GM12878 (cell line): ENCODE measurements around the gene IRF2. TPM values are rescaled to one million over a fixed set of nuclear protein-coding genes. Genes with fewer than 3 reads are reported as not detected.
A peak's percentile ranks its signal among the peaks of the same experiment; 100 is the strongest.

Experiments used
- CBFB ChIP-seq: IDR thresholded peaks from 2 replicates; pipeline ENCODE4 v1.6.1; 2016; ENCODE audit warnings: antibody characterized with exemption, low read depth
- CBX3 ChIP-seq: fragments of 200-600 bp; sonication (generic); IDR thresholded peaks from 2 replicates; pipeline ENCODE4 v1.6.1; 2016; ENCODE audit warnings: low read depth, borderline replicate concordance
- CEBPB ChIP-seq, 2 experiments: fragments of 150-350 bp in 1 of 2; IDR thresholded peaks; 2 replicates each; pipeline ENCODE4 v1.6.1; 2012 to 2014; ENCODE audit warnings: low read depth in 2 of 2, low read length in 2 of 2, borderline replicate concordance in 1 of 2, inconsistent platforms in 1 of 2
- CREM ChIP-seq: IDR thresholded peaks from 2 replicates; pipeline ENCODE4 v1.6.1; 2014; ENCODE audit warnings: antibody characterized with exemption, low read depth
- CTCF ChIP-seq, 3 experiments: IDR thresholded peaks in 2 of 3; conservative IDR thresholded peaks in 1 of 3; 2 replicates each; pipeline ENCODE4 v1.5.1; 2011; ENCODE audit warnings: low read depth in 3 of 3, low read length in 3 of 3, mild to moderate bottlenecking in 3 of 3, control low read depth in 2 of 3, moderate library complexity in 2 of 3, inconsistent platforms in 1 of 3, mixed read lengths in 1 of 3; ENCODE audit not compliant: control insufficient read depth in 2 of 3, insufficient read depth in 1 of 3; ENCODE audit errors: extremely low read depth in 1 of 3
- DPF2 ChIP-seq: fragments of 450-650 bp; IDR thresholded peaks from 2 replicates; pipeline ENCODE4 v1.6.1; 2017; ENCODE audit warnings: mild to moderate bottlenecking
- EED ChIP-seq: sonication (generic); IDR thresholded peaks from 2 replicates; pipeline ENCODE4 v1.6.1; 2016; ENCODE audit warnings: antibody characterized with exemption, low read depth
- EGR1 ChIP-seq, 2 experiments: IDR thresholded peaks; 1 replicate in 1 of 2; 2 replicates in 1 of 2; pipeline ENCODE4 v1.6.1; 2011 to 2012; ENCODE audit warnings: low read depth in 2 of 2, low read length in 2 of 2, borderline replicate concordance in 1 of 2, mild to moderate bottlenecking in 1 of 2, moderate library complexity in 1 of 2
- EP300 ChIP-seq, 2 experiments: fragments of 150-350 bp in 1 of 2; IDR thresholded peaks; 2 replicates each; pipeline ENCODE4 v1.6.1; 2011 to 2012; ENCODE audit warnings: low read depth in 2 of 2, low read length in 2 of 2, borderline replicate concordance in 1 of 2, improper control_type of control experiment in 1 of 2, inconsistent platforms in 1 of 2; ENCODE audit not compliant: control insufficient read depth in 1 of 2
- GATAD2B ChIP-seq: fragments of 450-650 bp; conservative IDR thresholded peaks from 2 replicates; pipeline ENCODE4 v1.6.1; 2017; ENCODE audit warnings: low read depth, mild to moderate bottlenecking, moderate library complexity
- IKZF1 ChIP-seq: fragments of 450-650 bp; conservative IDR thresholded peaks from 2 replicates; pipeline ENCODE4 v1.6.1; 2017; ENCODE audit warnings: antibody characterized with exemption, mild to moderate bottlenecking
- JUNB ChIP-seq: IDR thresholded peaks from 2 replicates; pipeline ENCODE4 v1.6.1; 2016; ENCODE audit warnings: antibody characterized with exemption, mild to moderate bottlenecking
- MEF2B ChIP-seq: fragments of 450-650 bp; IDR thresholded peaks from 2 replicates; pipeline ENCODE4 v1.6.1; 2018; ENCODE audit warnings: mild to moderate bottlenecking, moderate library complexity; ENCODE audit not compliant: partially characterized antibody, poor library complexity, severe bottlenecking
- NBN ChIP-seq: fragments of 450-650 bp; IDR thresholded peaks from 2 replicates; pipeline ENCODE4 v1.6.1; 2016
- NFYB ChIP-seq: IDR thresholded peaks from 2 replicates; pipeline ENCODE4 v1.6.1; 2011; ENCODE audit warnings: low read depth, mild to moderate bottlenecking, low read length, improper control_type of control experiment, moderate library complexity; ENCODE audit not compliant: insufficient read depth
- NR2C2 ChIP-seq: IDR thresholded peaks from 2 replicates; pipeline ENCODE4 v1.6.1; 2011; ENCODE audit warnings: borderline replicate concordance, low read depth; ENCODE audit not compliant: control insufficient read depth, insufficient read length
- PKNOX1 ChIP-seq: fragments of 450-650 bp; IDR thresholded peaks from 2 replicates; pipeline ENCODE4 v1.6.1; 2016; ENCODE audit warnings: mild to moderate bottlenecking
- PML ChIP-seq: IDR thresholded peaks from 2 replicates; pipeline ENCODE4 v1.6.1; 2012; ENCODE audit warnings: low read length, inconsistent platforms
- RCOR1 ChIP-seq: conservative IDR thresholded peaks from 2 replicates; pipeline ENCODE4 v1.6.1; 2012; ENCODE audit warnings: low read depth, low read length, improper control_type of control experiment
- REST ChIP-seq: IDR thresholded peaks from 2 replicates; pipeline ENCODE4 v1.6.1; 2012; ENCODE audit warnings: mild to moderate bottlenecking, low read depth, low read length
- SMC3 ChIP-seq: IDR thresholded peaks from 2 replicates; pipeline ENCODE4 v1.6.1; 2011; ENCODE audit warnings: low read length, improper control_type of control experiment, borderline replicate concordance
- TAF1 ChIP-seq: IDR thresholded peaks from 2 replicates; pipeline ENCODE4 v1.6.1; 2011; ENCODE audit warnings: mild to moderate bottlenecking, low read depth, low read length, borderline replicate concordance
- TCF12 ChIP-seq: IDR thresholded peaks from 2 replicates; pipeline ENCODE4 v1.6.1; 2011; ENCODE audit warnings: low read depth, mild to moderate bottlenecking, low read length
- TCF3 ChIP-seq: IDR thresholded peaks from 2 replicates; pipeline ENCODE4 v1.6.1; 2012; ENCODE audit warnings: low read depth, mild to moderate bottlenecking, low read length, borderline replicate concordance; ENCODE audit not compliant: insufficient read depth
- YY1 ChIP-seq: IDR thresholded peaks from 2 replicates; pipeline ENCODE4 v1.6.1; 2011; ENCODE audit warnings: low read depth, mild to moderate bottlenecking, low read length
- polyA plus RNA-seq, 11 experiments: library from polyadenylated mRNA; depleted of rRNA in 4 of 11; unstranded in 6 of 11; stranded (reverse) in 5 of 11; fragments of >200 nt; fragmentation: Nextera tagmentation in 4 of 11; fragmentation: Illumina TruSeq in 1 of 11; extraction: Ambion mirVana in 4 of 11; extraction: Trizol in 1 of 11; gene quantifications; 1 replicate in 1 of 11; 2 replicates in 10 of 11; pipeline versions ENCODE4 v1.2.1 to v1.2.3, GENCODE V29; 2011 to 2016; ENCODE audit warnings: inconsistent platforms in 2 of 11, missing spikeins in 2 of 11, low read depth in 1 of 11
- total RNA-seq, 4 experiments: library from RNA; depleted of rRNA in 3 of 4; stranded (reverse); fragments of >200 nt in 3 of 4; fragmentation: Illumina TruSeq in 1 of 4; extraction: Trizol in 1 of 4; gene quantifications; 2 replicates each; pipeline versions ENCODE4 v1.2.1 to v1.2.3, GENCODE V29; 2013 to 2021

IRF2 gene
- total and polyA plus RNA-seq, 10 of the 15 experiments (the other 5 are each of a cell fraction or from before 2014, with no cell fraction given), result 45.1 to 99.3 (median 58.9) TPM

GRCh38 chr4:184420881-184421416, 53.4 kb downstream of the IRF2 start (continued):
- TF ChIP-seq EGR1 (IDR thresholded peaks at IDR 0.05; ENCODE audit: borderline replicate concordance in 1 of 2, low read depth in 2 of 2, low read length in 2 of 2), result no peak
- peak; percentile 27; the same call in 1 of the 2 replicates for TF ChIP-seq PML
- TF ChIP-seq GATAD2B, result no peak
- peak; percentile 85 for TF ChIP-seq IKZF1
- TF ChIP-seq YY1, result no peak
- peak; percentile 27; the same call in 1 of the 2 replicates for TF ChIP-seq CREM
- peak in 1 of 2 experiments; percentile 24; a peak in 1 of 4 replicates for TF ChIP-seq CEBPB (IDR thresholded peaks at IDR 0.05; ENCODE audit: borderline replicate concordance in 1 of 2, low read depth in 2 of 2, low read length in 2 of 2)
- peak; percentile 45 for TF ChIP-seq DPF2
- TF ChIP-seq CBX3, result no peak
- TF ChIP-seq JUNB, result peak; percentile 23; the same call in 1 of the 2 replicates
- peak; percentile 65; the same call in 1 of the 2 replicates for TF ChIP-seq REST
- peak; percentile 47; the same call in 1 of the 2 replicates for TF ChIP-seq NFYB
- TF ChIP-seq MEF2B, result peak; percentile 50
- TF ChIP-seq PKNOX1, result 0 out of 2 replicates have a peak, but pooled peaks have one; percentile 43
- TF ChIP-seq NBN, result no peak
- TF ChIP-seq TAF1, result 0 out of 2 replicates have a peak, but pooled peaks have one; percentile 23
- TF ChIP-seq CBFB, result peak; percentile 13
- no peak for TF ChIP-seq CTCF (IDR thresholded peaks at IDR 0.05 in 2 of 3, conservative IDR thresholded peaks at IDR 0.05 in 1 of 3; ENCODE audit: control insufficient read depth in 2 of 3, extremely low read depth in 1 of 3, insufficient read depth in 1 of 3, low read depth in 3 of 3, low read length in 3 of 3)
- 0 out of 2 replicates have a peak, but pooled peaks have one; percentile 58 for TF ChIP-seq TCF3
- TF ChIP-seq SMC3, result peak; percentile 21; the same call in 1 of the 2 replicates
- no peak for TF ChIP-seq NR2C2
- TF ChIP-seq EP300 (IDR thresholded peaks at IDR 0.05; ENCODE audit: borderline replicate concordance in 1 of 2, control insufficient read depth in 1 of 2, low read depth in 2 of 2, low read length in 2 of 2), result peak; percentile 63 to 72; a peak in 2 of 4 replicates
- TF ChIP-seq RCOR1, result no peak
- peak; percentile 73 for TF ChIP-seq TCF12
- TF ChIP-seq EED, result peak; percentile 88
